Measurements from ENCODE around the gene RCE1. TPM values are rescaled to one million over a fixed set of nuclear protein-coding genes. Genes with fewer than 3 reads are reported as not detected.

RCE1 gene
- total RNA-seq, 1 donor from 2014 or later, result 16.6 TPM

- no peak for DNase-seq (ENCODE audit: low spot score)
- no peak for ATAC-seq
- intact Hi-C loops (cut with DNase I), result loop anchor here (10.0 kb wide), 1 partner anchor 90 kb away; the partner anchor contains the start of gene PC
Observed at GRCh38 chr11:66864172-66864901, 21.1 kb downstream of the RCE1 start.

GRCh38 chr11:66864924-66865697 lies 21.9 kb downstream of the RCE1 start:
- intact Hi-C loops (cut with DNase I), result loop anchor here (10.0 kb wide), 1 partner anchor 90 kb away; the partner anchor contains the start of gene PC
- DNase-seq (ENCODE audit: low spot score), result no peak
- no peak for ATAC-seq

- intact Hi-C loops (cut with DNase I), result loop anchor here (10.0 kb wide), 1 partner anchor 89 kb away; the partner anchor contains the start of gene PC
- ATAC-seq (no peak), DNase-seq (ENCODE audit: low spot score) (no peak)
Observed at GRCh38 chr11:66866007-66866406, 22.8 kb downstream of the RCE1 start.

GRCh38 chr11:66866511-66866986 lies 23.3 kb downstream of the RCE1 start:
- ATAC-seq (peak; percentile 10), DNase-seq (ENCODE audit: low spot score) (no peak)
- intact Hi-C loops (cut with DNase I), result loop anchor here (10.0 kb wide), 1 partner anchor 88 kb away; the partner anchor contains the start of gene PC

- no peak for ATAC-seq
- intact Hi-C loops (cut with DNase I), result loop anchor here (10.0 kb wide), 1 partner anchor 87 kb away; the partner anchor contains the start of gene PC
- DNase-seq (ENCODE audit: low spot score), result no peak
Observed at GRCh38 chr11:66867425-66868040, 24.3 kb downstream of the RCE1 start.

- DNase-seq (ENCODE audit: low spot score), result no peak
- no peak for ATAC-seq
- intact Hi-C loops (cut with DNase I), result loop anchor here (10.0 kb wide), 1 partner anchor 87 kb away; the partner anchor contains the start of gene PC
Observed at GRCh38 chr11:66868082-66868725, 25.0 kb downstream of the RCE1 start.

GRCh38 chr11:66868726-66869566 lies 25.7 kb downstream of the RCE1 start:
- DNase-seq (ENCODE audit: low spot score) (no peak), ATAC-seq (no peak)
- intact Hi-C loops (cut with DNase I), result loop anchor here (10.0 kb wide), 1 partner anchor 86 kb away; the partner anchor contains the start of gene PC

- no peak for DNase-seq (ENCODE audit: low spot score)
- ATAC-seq, result no peak
- intact Hi-C loops (cut with DNase I), result loop anchor here (10.0 kb wide), 1 partner anchor 85 kb away; the partner anchor contains the start of gene PC
Observed at GRCh38 chr11:66869567-66869870, 26.3 kb downstream of the RCE1 start.

GRCh38 chr11:66870131-66870530 lies 26.9 kb downstream of the RCE1 start:
- intact Hi-C loops (cut with DNase I), result no loop called here
- ATAC-seq (no peak), DNase-seq (ENCODE audit: low spot score) (no peak)

- DNase-seq (ENCODE audit: low spot score), result no peak
- ATAC-seq, result no peak
- intact Hi-C loops (cut with DNase I), result no loop called here
Observed at GRCh38 chr11:66870616-66871520, 27.6 kb downstream of the RCE1 start.

GRCh38 chr11:66871521-66871901 lies 28.3 kb downstream of the RCE1 start:
- ATAC-seq (no peak), DNase-seq (ENCODE audit: low spot score) (no peak)
- intact Hi-C loops (cut with DNase I), result no loop called here

- intact Hi-C loops (cut with DNase I), result no loop called here
- no peak for DNase-seq (ENCODE audit: low spot score)
- ATAC-seq, result no peak
Observed at GRCh38 chr11:66874232-66874631, 31.0 kb downstream of the RCE1 start.

GRCh38 chr11:66875378-66875777 lies 32.1 kb downstream of the RCE1 start:
- intact Hi-C loops (cut with DNase I), result no loop called here
- ATAC-seq, result no peak
- no peak for DNase-seq (ENCODE audit: low spot score)

- intact Hi-C loops (cut with DNase I), result no loop called here
- no peak for ATAC-seq
- no peak for DNase-seq (ENCODE audit: low spot score)
Observed at GRCh38 chr11:66877588-66878385, 34.5 kb downstream of the RCE1 start.

GRCh38 chr11:66878474-66878873 lies 35.2 kb downstream of the RCE1 start:
- ATAC-seq (peak; percentile 65), DNase-seq (ENCODE audit: low spot score) (peak; percentile 71)
- intact Hi-C loops (cut with DNase I), result no loop called here

GRCh38 chr11:66879000-66879399 lies 35.8 kb downstream of the RCE1 start:
- ATAC-seq (no peak), DNase-seq (ENCODE audit: low spot score) (no peak)
- intact Hi-C loops (cut with DNase I), result no loop called here

Measured in sciatic nerve (tissue), 2 donors.